Chondrocyte (in vitro differentiated cells): ENCODE data around the gene PRG3. TPM values are rescaled to one million over a fixed set of nuclear protein-coding genes. Genes with fewer than 3 reads are reported as not detected.

Experiments used
- DNase-seq: peaks from one replicate; pipeline ENCODE4 v3.0.0; 2021; ENCODE audit warnings: mixed read lengths, low spot score
- H3K27ac Mint-ChIP-seq: one replicate; pipeline ENCODE4 v1.8.0; 2021; ENCODE audit warnings: mild to moderate bottlenecking, moderate library complexity, mixed read lengths; ENCODE audit not compliant: unreplicated experiment
- H3K27me3 Mint-ChIP-seq: 2 replicates; pipeline ENCODE4 v1.8.0; 2021; ENCODE audit warnings: low read depth, mixed read lengths
- H3K36me3 Mint-ChIP-seq: 2 replicates; pipeline ENCODE4 v1.8.0; 2021; ENCODE audit warnings: low read depth, mixed read lengths
- H3K4me1 Mint-ChIP-seq: 2 replicates; pipeline ENCODE4 v1.8.0; 2021; ENCODE audit warnings: low read depth, mild to moderate bottlenecking, mixed read lengths
- H3K4me3 Mint-ChIP-seq: one replicate; pipeline ENCODE4 v1.8.0; 2021; ENCODE audit warnings: mild to moderate bottlenecking, moderate library complexity, mixed read lengths; ENCODE audit not compliant: unreplicated experiment
- H3K9me3 Mint-ChIP-seq: 2 replicates; pipeline ENCODE4 v1.8.0; 2021; ENCODE audit warnings: low read depth, mixed read lengths
- total RNA-seq: library from RNA; stranded (reverse); gene quantifications from 3 replicates; pipeline ENCODE4 v1.2.1, GENCODE V29; 2021
- TF ChIP-seq, protein P1 (sequence below): fragments of 200-600 bp; sonication (generic); IDR thresholded peaks from 2 replicates; pipeline ENCODE4 v1.5.0; 2021; ENCODE audit warnings: antibody characterized with exemption, mild to moderate bottlenecking, moderate library complexity

PRG3 gene
- total RNA-seq, 1 donor from 2014 or later: not detected

DNA sequence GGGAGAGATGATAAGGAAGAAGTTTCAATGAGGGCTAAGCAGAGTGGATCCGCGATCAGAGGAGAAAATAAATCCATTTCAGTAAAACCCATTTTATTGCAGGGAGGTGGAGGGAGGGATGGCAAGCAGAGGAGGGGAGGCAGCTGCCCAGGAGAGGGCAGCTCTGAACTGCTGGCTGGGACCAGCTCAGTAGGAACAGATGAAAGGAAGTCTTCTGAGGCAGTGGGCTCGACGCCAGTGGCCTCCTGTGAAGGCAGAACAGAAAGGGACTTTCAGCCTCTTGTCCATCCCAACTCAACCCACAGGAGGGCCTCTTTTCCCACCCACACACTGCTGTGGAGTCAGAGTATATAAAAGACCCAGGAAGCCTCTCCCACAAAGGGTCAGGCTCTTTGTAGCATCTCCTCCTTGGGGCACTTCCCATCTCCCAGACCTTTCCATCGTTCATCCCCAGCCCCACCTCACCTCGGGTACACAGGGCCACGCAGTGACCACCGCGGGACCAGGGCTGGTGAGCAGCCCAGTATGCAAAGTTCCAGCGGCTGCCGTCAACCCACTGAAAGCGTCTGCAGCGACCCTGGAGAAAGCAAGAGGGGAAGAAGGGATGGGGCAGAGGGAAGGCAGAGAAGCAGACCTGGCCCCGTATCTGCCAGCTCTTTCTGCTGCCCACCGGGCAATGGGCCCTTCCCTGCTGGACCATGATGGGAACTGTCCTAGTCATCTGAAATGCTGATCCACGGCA is 6.5 kb upstream of the PRG3 start:
- Mint-ChIP-seq H3K4me1 (no peaks in the 10 kb centered on the region), H3K4me3 (no peak overlapping the region), H3K27me3 (peaks cover 57% of the 10 kb centered on the region), H3K36me3 (no peaks in the 10 kb centered on the region), H3K27ac (no peak overlapping the region), H3K9me3 (no peaks in the 10 kb centered on the region)
- TF ChIP-seq, protein P1, sequence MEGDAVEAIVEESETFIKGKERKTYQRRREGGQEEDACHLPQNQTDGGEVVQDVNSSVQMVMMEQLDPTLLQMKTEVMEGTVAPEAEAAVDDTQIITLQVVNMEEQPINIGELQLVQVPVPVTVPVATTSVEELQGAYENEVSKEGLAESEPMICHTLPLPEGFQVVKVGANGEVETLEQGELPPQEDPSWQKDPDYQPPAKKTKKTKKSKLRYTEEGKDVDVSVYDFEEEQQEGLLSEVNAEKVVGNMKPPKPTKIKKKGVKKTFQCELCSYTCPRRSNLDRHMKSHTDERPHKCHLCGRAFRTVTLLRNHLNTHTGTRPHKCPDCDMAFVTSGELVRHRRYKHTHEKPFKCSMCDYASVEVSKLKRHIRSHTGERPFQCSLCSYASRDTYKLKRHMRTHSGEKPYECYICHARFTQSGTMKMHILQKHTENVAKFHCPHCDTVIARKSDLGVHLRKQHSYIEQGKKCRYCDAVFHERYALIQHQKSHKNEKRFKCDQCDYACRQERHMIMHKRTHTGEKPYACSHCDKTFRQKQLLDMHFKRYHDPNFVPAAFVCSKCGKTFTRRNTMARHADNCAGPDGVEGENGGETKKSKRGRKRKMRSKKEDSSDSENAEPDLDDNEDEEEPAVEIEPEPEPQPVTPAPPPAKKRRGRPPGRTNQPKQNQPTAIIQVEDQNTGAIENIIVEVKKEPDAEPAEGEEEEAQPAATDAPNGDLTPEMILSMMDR: no peak
- DNase-seq: no peak

DNA sequence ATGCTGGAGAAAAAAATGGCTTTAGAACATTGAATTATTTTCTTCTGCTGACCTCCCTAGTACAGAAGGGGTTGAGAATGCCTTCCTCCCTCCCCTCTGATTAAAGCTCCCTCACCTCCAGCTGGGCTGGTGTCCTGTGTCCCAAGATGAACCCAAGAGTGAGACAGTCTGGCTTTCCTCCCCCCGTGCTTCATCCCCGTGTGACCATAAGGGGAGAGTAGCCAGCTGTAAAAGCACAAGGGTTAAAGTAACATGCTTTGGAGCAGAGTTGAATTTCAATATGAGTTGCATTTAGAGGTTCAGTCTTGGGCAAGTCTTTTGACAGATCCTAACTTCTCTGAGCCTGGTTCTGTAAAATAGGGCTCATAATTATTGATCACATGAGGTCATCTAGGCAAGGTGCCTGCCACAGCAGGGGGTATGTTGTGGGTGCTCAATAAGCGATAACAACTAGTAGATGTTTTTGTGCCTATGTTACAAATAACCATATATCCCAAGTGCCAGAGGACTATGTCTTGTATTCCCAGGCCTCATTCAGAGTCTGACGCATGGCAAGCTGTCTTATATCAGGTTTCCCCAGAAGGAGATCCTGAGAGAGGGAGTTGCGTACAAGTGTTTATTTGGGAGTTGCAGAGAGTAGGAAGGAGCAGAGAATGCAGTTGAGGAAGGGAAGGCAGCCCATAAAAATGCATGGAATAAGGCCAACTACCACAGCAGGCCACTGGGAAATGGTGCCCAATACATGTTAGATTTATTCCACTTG is 5.4 kb upstream of the PRG3 start:
- TF ChIP-seq, protein P1: no peak
- no peak for DNase-seq
- no peaks in the 10 kb centered on the region for H3K4me1 Mint-ChIP-seq
- H3K9me3 Mint-ChIP-seq: no peaks in the 10 kb centered on the region
- H3K27me3 Mint-ChIP-seq: peaks cover 52% of the 10 kb centered on the region
- H3K27ac Mint-ChIP-seq: no peak overlapping the region
- H3K36me3 Mint-ChIP-seq: no peaks in the 10 kb centered on the region
- no peak overlapping the region for H3K4me3 Mint-ChIP-seq

DNA sequence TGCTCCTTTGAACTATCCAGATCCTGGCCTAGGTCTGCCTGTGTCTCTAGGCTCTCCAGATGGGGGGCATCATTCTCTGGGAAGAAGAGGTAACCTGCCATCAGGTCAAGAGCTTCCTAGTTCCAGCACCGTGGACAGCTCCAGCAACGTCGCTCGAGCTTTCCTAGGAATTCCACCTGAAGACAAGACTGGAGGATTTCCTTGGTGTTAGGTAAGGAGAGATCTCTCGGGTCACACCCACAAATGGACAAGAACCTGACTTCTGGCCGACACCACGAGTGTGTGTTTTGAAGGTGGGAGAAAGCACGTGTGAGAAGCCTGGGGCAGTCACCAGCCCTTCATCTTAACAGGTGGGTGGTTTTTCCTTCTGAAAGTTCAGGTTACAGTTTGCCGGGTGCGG is 1.2 kb downstream of the PRG3 start:
- no peak for DNase-seq
- no peak overlapping the region for H3K4me3 Mint-ChIP-seq
- H3K27me3 Mint-ChIP-seq: peaks cover 31% of the 10 kb centered on the region
- TF ChIP-seq, protein P1: no peak
- no peaks in the 10 kb centered on the region for H3K9me3 Mint-ChIP-seq
- no peaks in the 10 kb centered on the region for H3K4me1 Mint-ChIP-seq
- no peak overlapping the region for H3K27ac Mint-ChIP-seq
- H3K36me3 Mint-ChIP-seq: no peaks in the 10 kb centered on the region

DNA sequence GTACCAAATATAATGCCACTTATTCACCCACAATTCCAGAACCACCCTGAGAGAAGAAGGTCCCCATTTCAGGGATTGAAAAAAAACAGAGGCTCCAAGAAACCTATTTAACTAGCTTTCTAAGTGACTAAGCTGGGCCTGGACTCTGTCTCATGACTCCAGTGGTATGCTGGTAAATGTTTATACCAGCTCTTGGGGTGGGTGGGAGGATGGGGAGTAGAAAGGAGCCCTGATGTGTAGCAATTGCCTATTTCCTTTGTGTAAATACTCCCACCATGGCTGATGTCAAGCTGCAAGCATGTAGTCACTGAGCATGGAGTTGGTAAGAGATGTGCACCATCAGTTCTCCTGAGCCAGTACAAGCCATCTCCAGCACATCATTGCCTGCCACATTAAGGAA is 2.8 kb downstream of the PRG3 start:
- Mint-ChIP-seq H3K9me3 (peaks cover 2% of the 10 kb centered on the region), H3K36me3 (no peaks in the 10 kb centered on the region), H3K27me3 (peaks cover 32% of the 10 kb centered on the region)

DNA sequence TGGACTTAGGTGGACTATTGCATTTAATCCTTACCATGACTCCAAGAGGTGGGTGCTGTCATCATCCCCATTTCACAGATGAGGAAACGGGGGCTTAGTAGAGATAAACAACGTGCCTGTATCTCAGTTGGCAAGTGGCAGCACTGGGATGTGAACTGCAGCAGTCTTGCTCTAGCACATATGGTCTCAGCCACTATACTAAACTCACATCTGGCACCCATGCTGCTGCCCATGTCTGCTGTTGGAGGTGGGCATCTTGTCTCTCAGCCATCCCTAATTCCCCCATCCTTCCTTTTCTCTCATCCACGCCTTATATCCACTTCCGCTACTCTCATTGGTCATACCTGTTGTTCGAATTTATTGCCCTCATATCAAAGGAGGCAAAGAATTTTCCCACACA is 3.8 kb downstream of the PRG3 start:
- peaks cover 2% of the 10 kb centered on the region for H3K9me3 Mint-ChIP-seq
- H3K36me3 Mint-ChIP-seq: no peaks in the 10 kb centered on the region
- TF ChIP-seq, protein P1: no peak
- DNase-seq: no peak
- no peaks in the 10 kb centered on the region for H3K4me1 Mint-ChIP-seq
- no peak overlapping the region for H3K27ac Mint-ChIP-seq
- peaks cover 35% of the 10 kb centered on the region for H3K27me3 Mint-ChIP-seq
- no peak overlapping the region for H3K4me3 Mint-ChIP-seq

More for the DNA sequence above, 2.8 kb downstream of the PRG3 start:
- TF ChIP-seq, protein P1: no peak
- DNase-seq: no peak
- no peaks in the 10 kb centered on the region for H3K4me1 Mint-ChIP-seq
- no peak overlapping the region for H3K4me3 Mint-ChIP-seq
- H3K27ac Mint-ChIP-seq: no peak overlapping the region
